Measurements from ENCODE around the gene MCC. TPM values are rescaled to one million over a fixed set of nuclear protein-coding genes. Genes with fewer than 3 reads are reported as not detected.

Gene MCC
- total RNA-seq, 1 donor from 2014 or later = 14.0 TPM

DNA sequence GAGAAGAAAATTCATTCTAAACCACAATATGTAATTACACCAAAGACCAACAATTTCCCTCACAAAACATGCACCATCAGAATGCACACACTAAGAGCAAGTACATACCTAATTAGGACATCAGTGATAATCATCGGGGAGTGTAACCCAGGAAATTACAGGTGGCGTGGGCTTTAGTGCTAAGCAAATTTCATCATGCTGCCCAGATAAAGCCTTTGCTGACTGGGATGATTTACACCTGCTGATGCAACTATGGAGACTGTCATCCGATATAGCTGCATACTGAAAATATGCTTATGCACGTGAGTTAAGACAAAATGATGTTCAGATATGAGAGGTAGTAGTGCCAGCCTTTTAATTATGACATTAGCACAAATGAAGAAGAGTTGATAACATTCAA lies 388.4 kb downstream of the MCC start:
- H3K27me3 Mint-ChIP-seq (ENCODE audit: unreplicated experiment) = no peaks in the 10 kb centered on the region
- no peaks in the 10 kb centered on the region for H3K9me3 Mint-ChIP-seq (ENCODE audit: unreplicated experiment)
- H3K4me1 Mint-ChIP-seq (ENCODE audit: unreplicated experiment) = no peaks in the 10 kb centered on the region
- DNase-seq (ENCODE audit: extremely low spot score, unreplicated experiment) = no peak
- H3K36me3 Mint-ChIP-seq (ENCODE audit: unreplicated experiment) = peaks cover 7% of the 10 kb centered on the region
- H3K27ac Mint-ChIP-seq (ENCODE audit: unreplicated experiment) = no peak overlapping the region
- no peak overlapping the region for H3K4me3 Mint-ChIP-seq (ENCODE audit: unreplicated experiment)
- TF ChIP-seq CTCF (IDR thresholded peaks at IDR 0.05) = no peak

GRCh38 chr5:113098378-113098777 lies 389.9 kb downstream of the MCC start:
- H3K27ac Mint-ChIP-seq (ENCODE audit: unreplicated experiment) = no peak overlapping the region
- H3K4me1 Mint-ChIP-seq (ENCODE audit: unreplicated experiment) = no peaks in the 10 kb centered on the region
- no peaks in the 10 kb centered on the region for H3K27me3 Mint-ChIP-seq (ENCODE audit: unreplicated experiment)
- peaks cover 7% of the 10 kb centered on the region for H3K36me3 Mint-ChIP-seq (ENCODE audit: unreplicated experiment)
- DNase-seq (ENCODE audit: extremely low spot score, unreplicated experiment) = no peak
- TF ChIP-seq CTCF (IDR thresholded peaks at IDR 0.05) = no peak
- H3K4me3 Mint-ChIP-seq (ENCODE audit: unreplicated experiment) = no peak overlapping the region
- H3K9me3 Mint-ChIP-seq (ENCODE audit: unreplicated experiment) = no peaks in the 10 kb centered on the region

- H3K27ac Mint-ChIP-seq (ENCODE audit: unreplicated experiment) = no peak overlapping the region
- H3K27me3 Mint-ChIP-seq (ENCODE audit: unreplicated experiment) = no peaks in the 10 kb centered on the region
Measured at GRCh38 chr5:113095831-113096230, 392.4 kb downstream of the MCC start.

GRCh38 chr5:113093558-113093957 lies 394.7 kb downstream of the MCC start:
- Mint-ChIP-seq H3K27me3 (ENCODE audit: unreplicated experiment) (no peaks in the 10 kb centered on the region), H3K27ac (ENCODE audit: unreplicated experiment) (no peak overlapping the region), H3K4me3 (ENCODE audit: unreplicated experiment) (no peak overlapping the region), H3K36me3 (ENCODE audit: unreplicated experiment) (no peaks in the 10 kb centered on the region), H3K4me1 (ENCODE audit: unreplicated experiment) (peaks cover 20% of the 10 kb centered on the region), H3K9me3 (ENCODE audit: unreplicated experiment) (no peaks in the 10 kb centered on the region)
- DNase-seq (ENCODE audit: extremely low spot score, unreplicated experiment) = no peak
- no peak for TF ChIP-seq CTCF (IDR thresholded peaks at IDR 0.05)

More at GRCh38 chr5:113095831-113096230, 392.4 kb downstream of the MCC start:
- H3K9me3 Mint-ChIP-seq (ENCODE audit: unreplicated experiment) = no peaks in the 10 kb centered on the region
- DNase-seq (ENCODE audit: extremely low spot score, unreplicated experiment) = no peak
- TF ChIP-seq CTCF (IDR thresholded peaks at IDR 0.05) = no peak
- H3K4me3 Mint-ChIP-seq (ENCODE audit: unreplicated experiment) = no peak overlapping the region
- no peaks in the 10 kb centered on the region for H3K36me3 Mint-ChIP-seq (ENCODE audit: unreplicated experiment)
- H3K4me1 Mint-ChIP-seq (ENCODE audit: unreplicated experiment) = peaks cover 7% of the 10 kb centered on the region

DNA sequence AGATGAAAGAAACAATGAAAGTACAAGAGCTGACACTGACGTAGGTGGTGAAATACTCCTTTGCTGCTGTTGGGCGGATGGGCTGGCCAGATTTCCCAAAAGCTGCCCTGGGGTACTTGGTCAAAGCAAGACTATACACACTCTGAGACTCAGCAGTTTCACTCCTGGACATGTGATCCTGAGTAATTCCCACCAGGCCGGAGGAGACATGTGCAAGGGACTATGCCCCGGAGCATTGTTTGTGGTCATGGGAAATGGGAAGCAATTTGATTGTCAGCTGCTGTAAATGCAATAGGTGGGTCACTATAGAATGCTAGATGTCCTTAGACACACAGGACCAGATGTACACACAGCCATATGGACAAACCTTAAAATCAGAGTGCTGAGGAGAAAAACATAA lies 395.6 kb downstream of the MCC start:
- Mint-ChIP-seq H3K9me3 (ENCODE audit: unreplicated experiment) (no peaks in the 10 kb centered on the region), H3K27ac (ENCODE audit: unreplicated experiment) (no peak overlapping the region), H3K4me1 (ENCODE audit: unreplicated experiment) (peaks cover 22% of the 10 kb centered on the region), H3K27me3 (ENCODE audit: unreplicated experiment) (no peaks in the 10 kb centered on the region), H3K4me3 (ENCODE audit: unreplicated experiment) (no peak overlapping the region), H3K36me3 (ENCODE audit: unreplicated experiment) (no peaks in the 10 kb centered on the region)
- TF ChIP-seq CTCF (IDR thresholded peaks at IDR 0.05) = no peak
- no peak for DNase-seq (ENCODE audit: extremely low spot score, unreplicated experiment)

Measured in osteocyte (in vitro differentiated cells).